Neural progenitor cell (in vitro differentiated cells): Measurements from ENCODE around the gene CDCA4.

ENCODE experiments used
- CTCF ChIP-seq: fragments of 200-600 bp; sonication (generic); IDR thresholded peaks from 2 replicates; pipeline ENCODE4 v1.5.1; 2017; ENCODE audit warnings: antibody characterized with exemption, mild to moderate bottlenecking
- EZH2phosphoT487 ChIP-seq: fragments of 200-600 bp; sonication (generic); IDR thresholded peaks from 2 replicates; pipeline ENCODE4 v1.6.1; 2017; ENCODE audit warnings: antibody characterized with exemption

- no peak for TF ChIP-seq CTCF
- no peak for TF ChIP-seq EZH2phosphoT487
These were observed 34.9 kb upstream of the CDCA4 start for GRCh38 chr14:105055736-105056302.
